Measurements from ENCODE around the gene SHANK3. TPM values are rescaled to one million over a fixed set of nuclear protein-coding genes. Genes with fewer than 3 reads are reported as not detected.

The SHANK3 gene
- total RNA-seq, 1 donor from 2014 or later, result 13.1 TPM

DNA sequence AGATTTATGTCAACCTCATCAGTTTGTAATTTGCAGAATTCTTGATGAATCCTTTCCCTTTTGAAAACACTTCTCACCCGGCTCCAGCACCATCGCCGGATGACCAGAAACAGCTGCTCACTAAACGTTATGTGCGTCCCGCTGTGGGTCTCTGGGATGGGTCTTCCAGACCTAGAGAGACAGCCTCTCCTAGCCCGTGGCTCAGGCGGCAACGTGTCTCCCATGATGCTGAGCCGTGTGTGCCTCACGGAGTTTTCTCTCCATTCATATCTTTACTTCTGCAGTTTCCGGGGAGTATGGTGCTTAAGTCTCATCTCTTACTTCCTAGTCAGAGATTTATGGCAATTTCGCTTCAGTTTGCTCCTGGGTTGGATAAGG, 40.4 kb downstream of the SHANK3 start:
- no peak for DNase-seq (ENCODE audit: extremely low spot score, unreplicated experiment)
- Mint-ChIP-seq H3K9me3 (no peaks in the 10 kb centered on the region), H3K4me1 (ENCODE audit: unreplicated experiment) (peaks cover 6% of the 10 kb centered on the region), H3K27me3 (peaks cover 14% of the 10 kb centered on the region), H3K27ac (no peak overlapping the region), H3K4me3 (no peak overlapping the region), H3K36me3 (peaks cover 5% of the 10 kb centered on the region)
- TF ChIP-seq, protein P1, sequence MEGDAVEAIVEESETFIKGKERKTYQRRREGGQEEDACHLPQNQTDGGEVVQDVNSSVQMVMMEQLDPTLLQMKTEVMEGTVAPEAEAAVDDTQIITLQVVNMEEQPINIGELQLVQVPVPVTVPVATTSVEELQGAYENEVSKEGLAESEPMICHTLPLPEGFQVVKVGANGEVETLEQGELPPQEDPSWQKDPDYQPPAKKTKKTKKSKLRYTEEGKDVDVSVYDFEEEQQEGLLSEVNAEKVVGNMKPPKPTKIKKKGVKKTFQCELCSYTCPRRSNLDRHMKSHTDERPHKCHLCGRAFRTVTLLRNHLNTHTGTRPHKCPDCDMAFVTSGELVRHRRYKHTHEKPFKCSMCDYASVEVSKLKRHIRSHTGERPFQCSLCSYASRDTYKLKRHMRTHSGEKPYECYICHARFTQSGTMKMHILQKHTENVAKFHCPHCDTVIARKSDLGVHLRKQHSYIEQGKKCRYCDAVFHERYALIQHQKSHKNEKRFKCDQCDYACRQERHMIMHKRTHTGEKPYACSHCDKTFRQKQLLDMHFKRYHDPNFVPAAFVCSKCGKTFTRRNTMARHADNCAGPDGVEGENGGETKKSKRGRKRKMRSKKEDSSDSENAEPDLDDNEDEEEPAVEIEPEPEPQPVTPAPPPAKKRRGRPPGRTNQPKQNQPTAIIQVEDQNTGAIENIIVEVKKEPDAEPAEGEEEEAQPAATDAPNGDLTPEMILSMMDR (conservative IDR thresholded peaks at IDR 0.05), result no peak

DNA sequence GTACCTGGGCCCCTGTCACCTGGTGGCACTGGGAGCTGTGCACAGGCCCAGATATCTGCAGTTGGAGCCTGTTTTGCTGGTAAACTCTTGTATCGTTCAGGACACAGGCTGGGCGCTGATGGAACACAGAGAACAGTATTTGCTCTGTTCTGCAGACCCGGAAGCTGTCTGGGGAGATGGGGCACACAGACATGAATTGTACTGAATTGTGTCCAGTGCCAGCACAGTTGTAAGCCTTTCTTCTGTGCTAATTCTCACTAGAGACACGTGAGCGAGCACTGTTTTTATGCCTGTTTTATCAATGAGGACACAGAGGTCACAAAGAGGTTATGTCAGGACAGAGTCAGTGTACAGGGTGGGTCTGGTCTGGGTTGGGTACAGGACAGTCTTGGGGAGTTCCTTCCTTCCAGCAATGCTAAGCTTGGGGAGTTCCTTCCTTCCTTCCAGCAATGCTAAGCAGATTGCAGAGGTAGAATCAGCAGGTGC, 41.0 kb downstream of the SHANK3 start:
- no peak overlapping the region for H3K4me3 Mint-ChIP-seq

DNA sequence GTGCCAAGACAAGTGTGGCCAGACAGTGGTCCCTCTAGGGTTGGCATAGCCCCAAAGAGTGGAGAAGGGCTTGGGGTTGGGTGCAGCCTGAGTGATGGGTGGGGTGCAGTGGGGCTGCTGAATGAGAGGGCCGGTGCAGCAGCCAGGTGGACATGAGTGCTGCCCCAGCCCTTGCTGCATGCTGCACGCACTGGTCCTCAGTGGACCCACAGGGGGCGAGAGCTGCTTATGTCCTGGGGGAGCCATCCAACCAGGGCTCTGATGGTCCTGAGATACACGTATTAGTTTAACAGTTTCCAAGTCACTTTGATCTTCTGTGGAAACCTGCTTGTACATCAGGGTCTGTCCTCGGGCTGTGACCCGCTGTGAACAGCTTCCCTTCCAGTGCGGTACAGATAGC, 41.5 kb downstream of the SHANK3 start:
- Mint-ChIP-seq H3K27me3 (peaks cover 26% of the 10 kb centered on the region), H3K9me3 (no peaks in the 10 kb centered on the region), H3K4me1 (ENCODE audit: unreplicated experiment) (peaks cover 6% of the 10 kb centered on the region), H3K36me3 (peaks cover 5% of the 10 kb centered on the region), H3K4me3 (no peak overlapping the region), H3K27ac (no peak overlapping the region)
- DNase-seq (ENCODE audit: extremely low spot score, unreplicated experiment), result no peak
- TF ChIP-seq, protein P1 (conservative IDR thresholded peaks at IDR 0.05), result no peak

More for the DNA sequence above, 41.0 kb downstream of the SHANK3 start:
- Mint-ChIP-seq H3K27me3 (peaks cover 20% of the 10 kb centered on the region), H3K36me3 (peaks cover 5% of the 10 kb centered on the region), H3K4me1 (ENCODE audit: unreplicated experiment) (peaks cover 6% of the 10 kb centered on the region), H3K9me3 (no peaks in the 10 kb centered on the region), H3K27ac (no peak overlapping the region)
- DNase-seq (ENCODE audit: extremely low spot score, unreplicated experiment), result no peak
- TF ChIP-seq, protein P1 (conservative IDR thresholded peaks at IDR 0.05), result no peak

DNA sequence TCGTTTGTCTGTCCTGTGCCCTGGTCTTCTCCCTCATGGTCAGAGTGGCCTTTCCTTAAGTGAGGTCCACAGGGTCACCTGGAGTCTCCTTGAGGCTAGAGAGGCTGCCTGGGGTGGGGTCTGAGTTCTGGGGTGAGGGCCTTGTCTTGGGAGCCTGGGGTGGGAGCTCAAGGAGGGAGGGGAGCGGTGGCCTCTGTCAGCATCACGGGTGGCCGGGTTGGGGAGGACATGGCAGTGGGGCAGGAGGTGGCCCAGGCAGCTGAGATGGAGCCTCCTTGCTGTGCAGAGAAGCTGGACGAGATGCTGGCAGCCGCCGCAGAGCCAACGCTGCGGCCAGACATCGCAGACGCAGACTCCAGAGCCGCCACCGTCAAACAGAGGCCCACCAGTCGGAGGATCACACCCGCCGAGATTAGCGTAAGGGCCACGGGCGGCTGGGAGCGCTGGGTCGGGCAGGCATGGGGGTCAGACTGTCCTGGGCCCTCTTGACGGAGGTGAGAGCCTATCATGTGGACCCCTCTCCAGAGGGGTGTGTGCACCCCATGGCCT, 42.1 kb downstream of the SHANK3 start:
- peaks cover 6% of the 10 kb centered on the region for H3K4me1 Mint-ChIP-seq (ENCODE audit: unreplicated experiment)
- no peaks in the 10 kb centered on the region for H3K9me3 Mint-ChIP-seq
- peaks cover 5% of the 10 kb centered on the region for H3K36me3 Mint-ChIP-seq
- DNase-seq (ENCODE audit: extremely low spot score, unreplicated experiment), result no peak
- TF ChIP-seq, protein P1 (conservative IDR thresholded peaks at IDR 0.05), result no peak
- no peak overlapping the region for H3K27ac Mint-ChIP-seq
- peaks cover 31% of the 10 kb centered on the region for H3K27me3 Mint-ChIP-seq
- no peak overlapping the region for H3K4me3 Mint-ChIP-seq

DNA sequence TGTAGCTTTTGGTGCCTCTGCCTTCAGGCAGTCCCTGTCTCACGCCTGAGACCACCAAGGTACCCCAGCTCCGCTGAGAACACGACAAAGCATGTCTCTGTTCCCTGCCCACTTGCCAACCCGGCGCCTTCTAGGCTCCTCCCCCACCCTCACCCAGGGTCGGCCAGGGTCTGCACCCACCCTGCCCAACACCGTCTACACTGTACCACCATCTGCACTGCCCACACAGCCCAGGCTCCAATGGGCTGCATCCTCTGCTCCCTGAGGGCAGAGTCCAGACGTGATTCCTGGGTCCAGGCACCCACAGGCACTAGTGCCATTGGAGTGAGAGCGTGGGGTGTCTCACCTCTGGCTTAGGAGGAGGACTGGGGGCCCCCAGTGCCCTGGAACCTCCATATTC, 42.6 kb downstream of the SHANK3 start:
- H3K9me3 Mint-ChIP-seq, result no peaks in the 10 kb centered on the region
- no peak overlapping the region for H3K4me3 Mint-ChIP-seq

More for the DNA sequence above, 42.6 kb downstream of the SHANK3 start:
- TF ChIP-seq, protein P1 (conservative IDR thresholded peaks at IDR 0.05), result no peak
- H3K27ac Mint-ChIP-seq, result no peak overlapping the region
- H3K4me1 Mint-ChIP-seq (ENCODE audit: unreplicated experiment), result peaks cover 6% of the 10 kb centered on the region
- H3K36me3 Mint-ChIP-seq, result peaks cover 5% of the 10 kb centered on the region
- peaks cover 32% of the 10 kb centered on the region for H3K27me3 Mint-ChIP-seq
- DNase-seq (ENCODE audit: extremely low spot score, unreplicated experiment), result no peak
